Measurements from ENCODE around the gene KLHL9.
A peak's percentile ranks its signal among the peaks of the same experiment; 100 is the strongest.
"Not testable (repeated sequence)": the region's sequence is repeated elsewhere in the genome, so short reads cannot be mapped to it uniquely, and the experiment has no call there.

The KLHL9 gene

GRCh38 chr9:21334701-21335632 lies at the start of gene KLHL9:
Gene KLHL9, minus strand, starts transcription at chr9:21335404. Its CDS starts 545 bp downstream, at chr9:21334859.
- peak within 1 kb of the TSS; percentile 80 for H3K27ac ChIP-seq
- H3K4me2 ChIP-seq: peak within 1 kb of the TSS; percentile 58
- peaks cover 29% of the 10 kb centered on the region for H3K4me1 ChIP-seq (ENCODE audit: low read depth, poor library complexity, severe bottlenecking)
- H2AFZ ChIP-seq (ENCODE audit: low read depth): peak within 1 kb of the TSS; percentile 91
- no peaks in the 10 kb centered on the region for H3K36me3 ChIP-seq (ENCODE audit: insufficient read depth)
- H4K20me1 ChIP-seq (ENCODE audit: insufficient read depth): no peaks in the 10 kb centered on the region; the same call in 1 of the 2 replicates
- peak within 1 kb of the TSS; percentile 96 for H3K9ac ChIP-seq
- no peak within 1 kb of the TSS for H3K4me3 ChIP-seq (IDR thresholded peaks at IDR 0.05; ENCODE audit: insufficient read depth, low read depth, low read length)
- H3K27me3 ChIP-seq (ENCODE audit: insufficient read depth, low read depth): no peaks in the 10 kb centered on the region
- H3K79me2 ChIP-seq (ENCODE audit: insufficient read depth, low read depth): peaks cover 49% of the 10 kb centered on the region
- no peak for TF ChIP-seq CTCF (conservative IDR thresholded peaks at IDR 0.05; ENCODE audit: low read depth, low read length)

- TF ChIP-seq CTCF (conservative IDR thresholded peaks at IDR 0.05; ENCODE audit: low read depth, low read length): no peak
- H3K27ac ChIP-seq: no peak overlapping the region
- no peaks in the 10 kb centered on the region for H3K27me3 ChIP-seq (ENCODE audit: insufficient read depth, low read depth)
- no peaks in the 10 kb centered on the region for H3K79me2 ChIP-seq (ENCODE audit: insufficient read depth, low read depth)
- no peak overlapping the region for H3K9ac ChIP-seq
- no peak overlapping the region for H2AFZ ChIP-seq (ENCODE audit: low read depth)
- H3K36me3 ChIP-seq (ENCODE audit: insufficient read depth): no peaks in the 10 kb centered on the region
- H3K4me2 ChIP-seq: no peak overlapping the region
- no peaks in the 10 kb centered on the region for H3K4me1 ChIP-seq (ENCODE audit: low read depth, poor library complexity, severe bottlenecking)
- H4K20me1 ChIP-seq (ENCODE audit: insufficient read depth): no peaks in the 10 kb centered on the region
- no peak overlapping the region for H3K4me3 ChIP-seq (IDR thresholded peaks at IDR 0.05; ENCODE audit: insufficient read depth, low read depth, low read length)
Measured at GRCh38 chr9:21383627-21384026, 48.4 kb upstream of the KLHL9 start.

- Histone ChIP-seq H2AFZ (ENCODE audit: low read depth) (peak overlapping the region; percentile 15; the same call in 1 of the 2 replicates), H3K27me3 (ENCODE audit: insufficient read depth, low read depth) (no peaks in the 10 kb centered on the region), H3K36me3 (ENCODE audit: insufficient read depth) (no peaks in the 10 kb centered on the region), H4K20me1 (ENCODE audit: insufficient read depth) (no peaks in the 10 kb centered on the region), H3K4me2 (no peak overlapping the region), H3K27ac (no peak overlapping the region), H3K4me1 (ENCODE audit: low read depth, poor library complexity, severe bottlenecking) (no peaks in the 10 kb centered on the region), H3K79me2 (ENCODE audit: insufficient read depth, low read depth) (no peaks in the 10 kb centered on the region), H3K4me3 (IDR thresholded peaks at IDR 0.05; ENCODE audit: insufficient read depth, low read depth, low read length) (no peak overlapping the region), H3K9ac (no peak overlapping the region)
- no peak for TF ChIP-seq CTCF (conservative IDR thresholded peaks at IDR 0.05; ENCODE audit: low read depth, low read length)
Measured at GRCh38 chr9:21381448-21382339, 46.5 kb upstream of the KLHL9 start.

- H3K27me3 ChIP-seq (ENCODE audit: insufficient read depth, low read depth); H3K79me2 ChIP-seq (ENCODE audit: insufficient read depth, low read depth); H2AFZ ChIP-seq (ENCODE audit: low read depth); H4K20me1 ChIP-seq (ENCODE audit: insufficient read depth); H3K9ac ChIP-seq; H3K36me3 ChIP-seq (ENCODE audit: insufficient read depth); H3K4me3 ChIP-seq (IDR thresholded peaks at IDR 0.05; ENCODE audit: insufficient read depth, low read depth, low read length); H3K27ac ChIP-seq; H3K4me2 ChIP-seq; H3K4me1 ChIP-seq (ENCODE audit: low read depth, poor library complexity, severe bottlenecking): not testable (repeated sequence)
Measured at GRCh38 chr9:21371467-21371866, 36.3 kb upstream of the KLHL9 start.
